Upper lobe of left lung (tissue), 6 donors: ENCODE measurements around the gene ZNF773. TPM values are rescaled to one million over a fixed set of nuclear protein-coding genes. Genes with fewer than 3 reads are reported as not detected.
"Not testable (repeated sequence)": the region's sequence is repeated elsewhere in the genome, so short reads cannot be mapped to it uniquely, and the experiment has no call there.

Source experiments
- ATAC-seq, 2 donors: fragments of 200-7000 bp; cut with Tn5 transposase; one replicate each; pipeline ENCODE4 v1.9.1; 2022; ENCODE audit warnings: mild to moderate bottlenecking in 2 of 2, moderate library complexity in 2 of 2; ENCODE audit not compliant: low FRiP score in 2 of 2
- DNase-seq, 2 donors: peaks; one replicate each; pipeline ENCODE4 v3.0.0-alpha.2; 2019 to 2020
- H3K27ac ChIP-seq, 4 donors: fragments of 200-600 bp; sonication (generic); one replicate each; pipeline ENCODE4 v1.5.1; 2016 to 2019
- H3K27me3 ChIP-seq, 4 donors: fragments of 200-600 bp; sonication (generic); one replicate each; pipeline ENCODE4 v1.5.1; 2017 to 2019
- H3K36me3 ChIP-seq, 4 donors: fragments of 200-600 bp; sonication (generic); one replicate each; pipeline ENCODE4 v1.5.1; 2016 to 2019
- H3K4me1 ChIP-seq, 4 donors: fragments of 200-600 bp; sonication (generic); one replicate each; pipeline ENCODE4 v1.5.1; 2018 to 2019
- H3K4me3 ChIP-seq, 4 donors: fragments of 200-600 bp; sonication (generic); one replicate each; pipeline ENCODE4 v1.5.1; 2017 to 2019; ENCODE audit warnings: mild to moderate bottlenecking in 2 of 4, moderate library complexity in 1 of 4
- H3K9me3 ChIP-seq, 4 donors: fragments of 200-600 bp; sonication (generic); one replicate each; pipeline ENCODE4 v1.5.1; 2018 to 2019
- EP300 ChIP-seq, 4 donors: sonication (generic); formaldehyde crosslinking; IDR thresholded peaks; one replicate each; pipeline ENCODE4 v1.5.1; 2017; ENCODE audit warnings: antibody characterized with exemption in 4 of 4, control low read depth in 2 of 4
- POLR2A ChIP-seq, 4 donors: fragments of 450-650 bp; IDR thresholded peaks; one replicate each; pipeline ENCODE4 v1.5.1; 2016 to 2017; ENCODE audit warnings: antibody characterized with exemption in 4 of 4, mild to moderate bottlenecking in 2 of 4
- POLR2AphosphoS5 ChIP-seq, 2 donors: sonication (generic); formaldehyde crosslinking; IDR thresholded peaks; one replicate each; pipeline ENCODE4 v1.5.1; 2017; ENCODE audit warnings: antibody characterized with exemption in 2 of 2
- WGBS, 2 donors: methylation state at CpG; one replicate each; pipeline ENCODE4 v1.1.5; 2017 to 2018; 5-methylcytosine and 5-hydroxymethylcytosine counted together
- total RNA-seq, 6 donors: library from RNA; depleted of rRNA in 4 of 6; stranded (reverse); fragments of >200 nt in 4 of 6; gene quantifications; one replicate each; pipeline versions ENCODE4 v1.1.0 to v1.2.1, GENCODE V29; 2016 to 2021
- TF ChIP-seq, protein P1 (sequence below), 6 experiments: fragments of 450-650 bp in 4 of 6; fragments of 200-600 bp in 2 of 6; sonication (generic) in 2 of 6; IDR thresholded peaks; one replicate each; pipeline ENCODE4 v1.5.1; 2016 to 2019; ENCODE audit warnings: antibody characterized with exemption in 6 of 6
- donor health status: DM: no; HTN: no; CAD: no; lungs with moderate emphysema.
- donor health status: DM: no; HTN: yes; CAD: no; lungs with severe emphysema.

ZNF773 gene
- total RNA-seq, 6 donors from 2014 or later: 5.0 to 12.5 (median 8.0) TPM

DNA sequence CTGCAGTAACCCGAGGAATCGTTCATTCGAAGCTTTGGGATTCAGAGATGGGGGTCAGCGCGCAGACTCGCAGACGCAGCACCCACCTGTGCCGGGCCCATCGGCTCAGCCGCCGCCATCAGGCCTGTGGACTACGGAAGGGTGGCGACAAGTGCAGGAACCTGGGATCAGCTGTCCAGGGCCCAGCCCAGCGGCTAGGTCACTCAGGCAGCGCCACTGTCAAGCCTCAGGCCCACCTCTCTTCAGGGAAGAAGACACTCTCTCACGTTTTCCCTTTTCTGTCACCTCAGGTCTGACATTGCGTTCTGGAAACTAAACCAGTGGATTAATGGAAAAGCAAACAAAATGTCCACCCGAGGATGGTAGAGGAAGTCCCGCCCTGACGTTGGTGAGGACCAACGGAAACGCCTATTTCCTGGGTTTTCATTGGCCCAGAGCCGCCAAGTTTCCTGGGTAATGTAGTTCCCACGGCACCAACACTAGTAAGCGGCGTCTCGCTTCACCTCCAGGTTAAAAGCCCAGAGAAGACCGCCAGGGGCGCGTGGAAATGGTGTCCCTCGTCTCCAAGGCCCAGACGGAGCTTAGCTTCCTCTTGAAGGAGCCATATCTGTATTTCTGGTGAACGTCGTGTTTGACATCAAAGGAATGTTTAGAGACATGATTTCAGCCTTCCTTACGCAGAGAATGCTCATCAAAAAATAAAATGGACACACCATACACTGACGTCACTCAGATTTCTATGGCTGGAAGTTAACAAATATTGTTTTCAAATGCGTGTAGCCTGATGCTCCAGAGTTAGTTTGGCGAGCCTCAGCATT is 22.3 kb upstream of the ZNF773 start, which contains the start of gene ZNF772:
ZNF772 (minus strand) TSS at position 376 of the 818 bp plus-strand sequence; CDS start at position 119, 257 bp downstream.
- Histone ChIP-seq H3K27me3 (no peaks in the 10 kb centered on the region), H3K4me1 (peaks cover 7 to 14% (median 9%) of the 10 kb centered on the region in 4 donors), H3K4me3 (peak within 1 kb of the TSS; percentile 33 to 76 (median 64)), H3K36me3 (peaks cover 4 to 36% (median 29%) of the 10 kb centered on the region in 4 donors), H3K9me3 (peaks cover 40 to 61% (median 58%) of the 10 kb centered on the region in 4 donors), H3K27ac (peak within 1 kb of the TSS; percentile 66 to 84 (median 80))
- peak; percentile 97 to 98 for ATAC-seq
- 8 to 15% methylated on average over 20 to 38 of the region's 38 CpGs for WGBS, 2 donors
- peak; percentile 85 to 91 for DNase-seq
- TF ChIP-seq POLR2AphosphoS5 (IDR thresholded peaks at IDR 0.05) (peak; percentile 55 to 60), POLR2A (IDR thresholded peaks at IDR 0.05) (no peak), EP300 (IDR thresholded peaks at IDR 0.05) (no peak)
- TF ChIP-seq, protein P1, sequence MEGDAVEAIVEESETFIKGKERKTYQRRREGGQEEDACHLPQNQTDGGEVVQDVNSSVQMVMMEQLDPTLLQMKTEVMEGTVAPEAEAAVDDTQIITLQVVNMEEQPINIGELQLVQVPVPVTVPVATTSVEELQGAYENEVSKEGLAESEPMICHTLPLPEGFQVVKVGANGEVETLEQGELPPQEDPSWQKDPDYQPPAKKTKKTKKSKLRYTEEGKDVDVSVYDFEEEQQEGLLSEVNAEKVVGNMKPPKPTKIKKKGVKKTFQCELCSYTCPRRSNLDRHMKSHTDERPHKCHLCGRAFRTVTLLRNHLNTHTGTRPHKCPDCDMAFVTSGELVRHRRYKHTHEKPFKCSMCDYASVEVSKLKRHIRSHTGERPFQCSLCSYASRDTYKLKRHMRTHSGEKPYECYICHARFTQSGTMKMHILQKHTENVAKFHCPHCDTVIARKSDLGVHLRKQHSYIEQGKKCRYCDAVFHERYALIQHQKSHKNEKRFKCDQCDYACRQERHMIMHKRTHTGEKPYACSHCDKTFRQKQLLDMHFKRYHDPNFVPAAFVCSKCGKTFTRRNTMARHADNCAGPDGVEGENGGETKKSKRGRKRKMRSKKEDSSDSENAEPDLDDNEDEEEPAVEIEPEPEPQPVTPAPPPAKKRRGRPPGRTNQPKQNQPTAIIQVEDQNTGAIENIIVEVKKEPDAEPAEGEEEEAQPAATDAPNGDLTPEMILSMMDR (IDR thresholded peaks at IDR 0.05): peak; percentile 24 to 80 (median 44)

DNA sequence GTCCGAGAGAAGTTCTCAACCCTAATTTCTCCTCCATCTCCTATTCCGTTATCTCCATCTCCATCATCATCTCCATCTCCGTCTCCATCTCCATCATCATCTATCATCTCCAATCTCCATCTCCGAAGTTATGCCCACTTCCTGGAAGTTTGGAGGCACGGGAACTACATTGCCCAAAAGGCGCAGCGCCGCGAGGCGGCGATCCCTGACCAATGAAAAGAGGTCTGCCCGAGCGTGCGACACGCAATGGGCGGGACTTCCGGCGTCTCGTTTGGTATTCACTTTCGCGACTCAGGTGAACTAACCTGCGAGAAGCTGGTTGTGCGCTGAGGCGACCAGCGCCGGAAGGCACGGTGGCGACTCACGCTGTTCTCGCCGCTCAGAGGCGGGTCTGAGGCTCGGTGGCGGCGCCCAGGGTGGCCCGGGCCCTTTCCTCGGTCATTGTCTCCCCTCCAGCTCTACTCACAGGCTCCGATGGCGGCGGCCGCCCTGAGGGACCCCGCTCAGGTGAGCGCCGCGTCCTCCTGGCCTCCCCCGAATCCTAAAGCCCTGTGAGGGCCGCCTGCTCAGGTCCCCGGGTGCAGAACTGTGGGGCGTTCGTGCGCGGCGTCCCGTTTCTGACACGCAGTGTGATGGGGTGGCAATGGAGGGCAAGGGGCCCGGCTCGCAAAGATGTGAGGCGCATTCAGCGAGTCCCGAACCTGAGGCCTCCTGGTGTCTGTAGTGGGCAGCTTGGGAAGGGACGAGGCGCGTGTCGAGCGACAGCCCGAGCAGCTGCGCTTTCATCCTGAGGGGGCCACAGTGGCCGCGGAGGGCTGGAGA is 12.1 kb upstream of the ZNF773 start, which contains the start of gene ZNF419:
ZNF419 (plus strand) TSS at position 274 of the 822 bp plus-strand sequence; CDS start at position 475, 201 bp downstream.
- Histone ChIP-seq H3K27ac (peak within 1 kb of the TSS; percentile 72 to 91 (median 83)), H3K9me3 (peaks cover 0 to 12% (median 6%) of the 10 kb centered on the region in 4 donors), H3K36me3 (peaks cover 5 to 29% (median 17%) of the 10 kb centered on the region in 4 donors), H3K4me3 (peak within 1 kb of the TSS; percentile 39 to 98 (median 74))
- 2 to 9% methylated on average over 12 to 23 of the region's 69 CpGs for WGBS, 2 donors
- not testable (repeated sequence) for H3K4me1 ChIP-seq, H3K27me3 ChIP-seq
- ATAC-seq (peak; percentile 94 to 98), DNase-seq (peak; percentile 89 to 96)
- TF ChIP-seq POLR2AphosphoS5 (IDR thresholded peaks at IDR 0.05) (peak; percentile 77 to 78), POLR2A (IDR thresholded peaks at IDR 0.05) (peak in 3 of 4 donors; percentile 44 to 70 (median 59))
- TF ChIP-seq, protein P1 (IDR thresholded peaks at IDR 0.05): peak in 2 of 6 experiments; percentile 11 to 31

DNA sequence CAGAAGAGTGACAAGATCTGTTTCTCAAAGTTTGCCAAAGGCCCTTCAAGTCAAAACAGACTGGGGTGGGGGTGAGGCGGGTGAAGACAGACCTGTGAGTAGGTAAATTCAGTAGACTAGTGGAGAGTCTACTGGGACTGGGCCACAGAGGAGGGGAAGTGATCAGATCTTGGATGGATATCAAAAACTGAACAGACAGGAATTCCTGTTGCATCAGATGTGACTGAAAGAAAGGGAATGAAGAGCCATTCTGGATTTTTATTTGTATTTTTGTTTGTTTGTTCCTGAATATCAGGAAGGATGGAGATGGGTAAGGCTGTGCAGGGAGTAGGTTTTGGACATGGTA is 11.5 kb upstream of the ZNF773 start:
- Histone ChIP-seq H3K4me3 (peak overlapping the region in 3 of 4 donors; percentile 28 to 98 (median 66)), H3K9me3 (peaks cover 0 to 18% (median 11%) of the 10 kb centered on the region in 4 donors), H3K36me3 (peaks cover 9 to 34% (median 23%) of the 10 kb centered on the region in 4 donors)
- H3K4me1 ChIP-seq, H3K27ac ChIP-seq, H3K27me3 ChIP-seq, DNase-seq: not testable (repeated sequence)
- peak in 1 of 2 donors; percentile 8 for ATAC-seq
- no CpG with 5 or more reads among the region's 1 CpG for WGBS, 2 donors

DNA sequence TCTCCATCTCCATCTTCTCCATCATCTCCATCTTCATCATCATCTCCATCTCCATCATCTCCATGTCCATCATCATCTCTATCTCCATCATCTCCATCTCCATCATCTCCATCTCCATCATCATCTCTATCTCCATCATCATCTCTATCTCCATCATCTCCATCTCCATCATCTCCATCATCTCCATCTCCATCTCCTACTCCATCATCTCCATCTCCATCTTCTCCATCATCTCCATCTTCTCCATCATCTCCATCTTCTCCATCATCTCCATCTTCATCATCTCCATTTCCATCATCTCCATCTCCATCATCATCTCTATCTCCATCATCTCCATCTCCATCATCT is 432 bp upstream of the ZNF773 start:
- not testable (repeated sequence) for H3K27ac ChIP-seq, ATAC-seq, H3K4me1 ChIP-seq, H3K27me3 ChIP-seq, DNase-seq
- Histone ChIP-seq H3K4me3 (peak overlapping the region in 1 of 4 donors; percentile 85), H3K36me3 (peaks cover 0 to 19% (median 4%) of the 10 kb centered on the region in 4 donors), H3K9me3 (peaks cover 0 to 33% (median 23%) of the 10 kb centered on the region in 4 donors)

DNA sequence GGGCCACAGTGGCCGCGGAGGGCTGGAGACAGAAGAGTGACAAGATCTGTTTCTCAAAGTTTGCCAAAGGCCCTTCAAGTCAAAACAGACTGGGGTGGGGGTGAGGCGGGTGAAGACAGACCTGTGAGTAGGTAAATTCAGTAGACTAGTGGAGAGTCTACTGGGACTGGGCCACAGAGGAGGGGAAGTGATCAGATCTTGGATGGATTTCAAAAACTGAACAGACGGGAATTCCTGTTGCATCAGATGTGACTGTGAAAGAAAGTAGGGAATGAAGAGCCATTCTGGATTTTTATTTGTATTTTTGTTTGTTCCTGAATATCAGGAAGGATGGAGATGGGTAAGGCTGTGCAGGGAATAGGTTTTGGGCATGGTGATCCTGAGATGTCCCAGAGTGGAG is 662 bp downstream of the ZNF773 start:
- WGBS, 2 donors: 6 to 7% methylated on average over 1 to 2 of the region's 4 CpGs
- H3K27ac ChIP-seq, DNase-seq, H3K27me3 ChIP-seq, H3K4me1 ChIP-seq: not testable (repeated sequence)
- Histone ChIP-seq H3K9me3 (peaks cover 0 to 24% (median 20%) of the 10 kb centered on the region in 4 donors), H3K36me3 (peaks cover 0 to 26% (median 7%) of the 10 kb centered on the region in 4 donors), H3K4me3 (peak overlapping the region in 3 of 4 donors; percentile 78 to 85 (median 82))
- ATAC-seq: peak in 1 of 2 donors; percentile 9

DNA sequence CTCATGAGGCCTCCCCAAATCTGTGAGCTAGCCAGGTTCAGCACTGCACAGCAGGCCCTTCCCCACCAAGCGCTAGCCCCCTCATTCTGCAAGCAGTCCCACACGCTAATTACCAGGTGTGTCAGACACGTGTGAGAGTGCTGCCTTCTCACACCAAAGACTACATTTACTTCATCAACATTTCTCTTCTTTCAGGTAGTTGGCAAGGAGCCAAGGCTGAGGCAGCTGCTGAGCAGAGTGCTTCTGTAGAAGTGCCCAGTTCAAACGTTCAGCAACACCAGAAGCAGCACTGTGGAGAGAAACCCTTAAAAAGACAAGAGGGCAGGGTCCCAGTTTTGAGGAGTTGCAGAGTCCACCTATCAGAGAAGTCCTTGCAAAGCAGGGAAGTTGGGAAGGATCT is 6.4 kb downstream of the ZNF773 start:
- Histone ChIP-seq H3K9me3 (peaks cover 10 to 67% (median 47%) of the 10 kb centered on the region in 4 donors), H3K4me3 (no peak overlapping the region), H3K36me3 (peaks cover 19 to 50% (median 31%) of the 10 kb centered on the region in 4 donors), H3K4me1 (peaks cover 0 to 1% (median under 1%) of the 10 kb centered on the region in 4 donors), H3K27me3 (no peaks in the 10 kb centered on the region), H3K27ac (no peak overlapping the region)
- TF ChIP-seq POLR2A (IDR thresholded peaks at IDR 0.05) (no peak), EP300 (IDR thresholded peaks at IDR 0.05) (no peak), POLR2AphosphoS5 (IDR thresholded peaks at IDR 0.05) (no peak)
- TF ChIP-seq, protein P1 (IDR thresholded peaks at IDR 0.05): no peak
- DNase-seq: no peak
- no peak for ATAC-seq
- whole genome bisulfite sequencing, 2 donors: 80 to 84% methylated on average over 4 of the region's 4 CpGs
